HEK293 (cell line): ENCODE measurements around the gene EMP3.

ENCODE experiments used
- GLIS2 ChIP-seq: fragments of 450-650 bp; formaldehyde crosslinking; IDR thresholded peaks from 2 replicates; pipeline ENCODE4 v1.5.1; 2016; ENCODE audit warnings: missing biosample characterization, missing genetic modification characterization
- PBX3 ChIP-seq: sonication (generic); formaldehyde crosslinking; IDR thresholded peaks from 2 replicates; pipeline ENCODE4 v1.8.1; 2022; ENCODE audit warnings: mild to moderate bottlenecking, moderate library complexity, missing genetic modification reagents
- PRDM10 ChIP-seq: fragments of 450-650 bp; formaldehyde crosslinking; IDR thresholded peaks from 2 replicates; pipeline ENCODE4 v1.5.1; 2016; ENCODE audit warnings: missing biosample characterization, missing genetic modification characterization
- SP3 ChIP-seq: fragments of 450-650 bp; formaldehyde crosslinking; IDR thresholded peaks from 2 replicates; pipeline ENCODE4 v1.5.1; 2016; ENCODE audit warnings: missing biosample characterization, missing genetic modification characterization
- ZBTB11 ChIP-seq: fragments of 450-650 bp; formaldehyde crosslinking; conservative IDR thresholded peaks from 2 replicates; pipeline ENCODE4 v1.5.1; 2016; ENCODE audit warnings: low read depth, missing biosample characterization, missing genetic modification characterization
- ZBTB20 ChIP-seq: fragments of 450-650 bp; formaldehyde crosslinking; IDR thresholded peaks from 2 replicates; pipeline ENCODE4 v1.5.1; 2016; ENCODE audit warnings: missing biosample characterization, missing genetic modification characterization
- ZFHX2 ChIP-seq: fragments of 450-650 bp; formaldehyde crosslinking; conservative IDR thresholded peaks from 2 replicates; pipeline ENCODE4 v1.5.1; 2016; ENCODE audit warnings: missing biosample characterization, missing genetic modification characterization
- ZFP37 ChIP-seq: fragments of 450-650 bp; formaldehyde crosslinking; IDR thresholded peaks from 2 replicates; pipeline ENCODE4 v1.5.1; 2016; ENCODE audit warnings: missing biosample characterization, missing genetic modification characterization
- ZNF184 ChIP-seq: fragments of 450-650 bp; IDR thresholded peaks from 2 replicates; pipeline ENCODE4 v1.5.1; 2018; ENCODE audit warnings: missing biosample characterization, mild to moderate bottlenecking, missing genetic modification characterization
- ZNF211 ChIP-seq: fragments of 450-650 bp; formaldehyde crosslinking; IDR thresholded peaks from 2 replicates; pipeline ENCODE4 v1.5.1; 2016; ENCODE audit warnings: low read depth, missing biosample characterization, missing genetic modification characterization
- ZNF274 ChIP-seq, 2 experiments: fragments of 200-500 bp in 1 of 2; fragments of 450-650 bp in 1 of 2; sonication (Bioruptor generic) in 1 of 2; formaldehyde crosslinking in 1 of 2; IDR thresholded peaks; 2 replicates each; pipeline versions ENCODE4 v1.5.1 to v1.6.1; 2014 to 2016; ENCODE audit warnings: borderline replicate concordance in 1 of 2, inconsistent platforms in 1 of 2, low read length in 1 of 2, missing biosample characterization in 1 of 2, missing genetic modification characterization in 1 of 2
- ZNF311 ChIP-seq: fragments of 450-650 bp; formaldehyde crosslinking; IDR thresholded peaks from 2 replicates; pipeline ENCODE4 v1.5.1; 2017; ENCODE audit warnings: missing biosample characterization, missing genetic modification characterization, borderline replicate concordance
- ZNF350 ChIP-seq: fragments of 450-650 bp; formaldehyde crosslinking; IDR thresholded peaks from 2 replicates; pipeline ENCODE4 v1.5.0; 2017; ENCODE audit warnings: missing biosample characterization, mild to moderate bottlenecking, missing genetic modification characterization
- ZNF391 ChIP-seq: fragments of 450-650 bp; formaldehyde crosslinking; IDR thresholded peaks from 2 replicates; pipeline ENCODE4 v1.5.1; 2016; ENCODE audit warnings: low read depth, missing biosample characterization, missing genetic modification characterization, borderline replicate concordance
- ZNF426 ChIP-seq: fragments of 450-650 bp; formaldehyde crosslinking; IDR thresholded peaks from 2 replicates; pipeline ENCODE4 v1.5.1; 2017; ENCODE audit warnings: missing biosample characterization, missing genetic modification characterization, mild to moderate bottlenecking, inconsistent platforms, moderate library complexity
- ZNF48 ChIP-seq: fragments of 450-650 bp; formaldehyde crosslinking; IDR thresholded peaks from 2 replicates; pipeline ENCODE4 v1.5.1; 2016; ENCODE audit warnings: missing biosample characterization, missing genetic modification characterization
- ZNF488 ChIP-seq: fragments of 450-650 bp; formaldehyde crosslinking; IDR thresholded peaks from 2 replicates; pipeline ENCODE4 v1.5.1; 2016; ENCODE audit warnings: missing biosample characterization, missing genetic modification characterization
- ZNF514 ChIP-seq: fragments of 450-650 bp; formaldehyde crosslinking; IDR thresholded peaks from 2 replicates; pipeline ENCODE4 v1.5.1; 2016; ENCODE audit warnings: missing biosample characterization, missing genetic modification characterization
- ZNF549 ChIP-seq: fragments of 450-650 bp; IDR thresholded peaks from 2 replicates; pipeline ENCODE4 v1.5.1; 2018; ENCODE audit warnings: missing biosample characterization, missing genetic modification characterization, mild to moderate bottlenecking, inconsistent platforms, moderate library complexity
- ZNF600 ChIP-seq: fragments of 450-650 bp; formaldehyde crosslinking; IDR thresholded peaks from 2 replicates; pipeline ENCODE4 v1.5.1; 2016; ENCODE audit warnings: missing biosample characterization, missing genetic modification characterization
- ZNF610 ChIP-seq: fragments of 450-650 bp; formaldehyde crosslinking; IDR thresholded peaks from 2 replicates; pipeline ENCODE4 v1.5.1; 2016; ENCODE audit warnings: missing biosample characterization, missing genetic modification characterization, borderline replicate concordance
- ZNF629 ChIP-seq: fragments of 450-650 bp; formaldehyde crosslinking; IDR thresholded peaks from 2 replicates; pipeline ENCODE4 v1.5.1; 2017; ENCODE audit warnings: missing biosample characterization, missing genetic modification characterization
- ZNF654 ChIP-seq: fragments of 450-650 bp; formaldehyde crosslinking; IDR thresholded peaks from 2 replicates; pipeline ENCODE4 v1.5.1; 2016; ENCODE audit warnings: low read depth, missing biosample characterization, missing genetic modification characterization
- ZNF670 ChIP-seq: fragments of 450-650 bp; formaldehyde crosslinking; IDR thresholded peaks from 2 replicates; pipeline ENCODE4 v1.5.1; 2016; ENCODE audit warnings: missing biosample characterization, missing genetic modification characterization, low read depth
- ZNF692 ChIP-seq: fragments of 450-650 bp; formaldehyde crosslinking; IDR thresholded peaks from 2 replicates; pipeline ENCODE4 v1.5.1; 2016; ENCODE audit warnings: missing biosample characterization, missing genetic modification characterization
- ZNF701 ChIP-seq: fragments of 450-650 bp; formaldehyde crosslinking; IDR thresholded peaks from 2 replicates; pipeline ENCODE4 v1.5.1; 2016; ENCODE audit warnings: missing biosample characterization, missing genetic modification characterization
- ZNF785 ChIP-seq: fragments of 450-650 bp; formaldehyde crosslinking; IDR thresholded peaks from 2 replicates; pipeline ENCODE4 v1.5.1; 2016; ENCODE audit warnings: missing biosample characterization, missing genetic modification characterization
- ZSCAN30 ChIP-seq: fragments of 450-650 bp; IDR thresholded peaks from 2 replicates; pipeline ENCODE4 v1.5.1; 2018; ENCODE audit warnings: missing biosample characterization, mild to moderate bottlenecking, missing genetic modification characterization, moderate library complexity
- ZXDB ChIP-seq: fragments of 450-650 bp; formaldehyde crosslinking; IDR thresholded peaks from 2 replicates; pipeline ENCODE4 v1.5.1; 2016; ENCODE audit warnings: missing biosample characterization, missing genetic modification characterization

EMP3 gene

GRCh38 chr19:48290771-48291488, 34.4 kb upstream of the EMP3 start (continued):
- peak; percentile 14; the same call in 1 of the 2 replicates for TF ChIP-seq GLIS2
- 0 out of 2 replicates have a peak, but pooled peaks have one; percentile 22 for TF ChIP-seq ZBTB20 (tag by site-specific recombination)
- TF ChIP-seq ZNF48 (tag by site-specific recombination), result no peak
- peak; percentile 27; the same call in 1 of the 2 replicates for TF ChIP-seq ZBTB11 (tag by site-specific recombination)
- no peak for TF ChIP-seq ZNF670 (tag by site-specific recombination)
- 0 out of 2 replicates have a peak, but pooled peaks have one; percentile 9 for TF ChIP-seq PBX3 (CRISPR knock-in tag)
- TF ChIP-seq ZSCAN30 (tag by site-specific recombination), result 0 out of 2 replicates have a peak, but pooled peaks have one; percentile 83
- no peak for TF ChIP-seq ZFP37 (tag by site-specific recombination)
- TF ChIP-seq PRDM10, result peak; percentile 35; the same call in 1 of the 2 replicates
- TF ChIP-seq ZFHX2 (tag by site-specific recombination), result peak; percentile 42
- TF ChIP-seq ZXDB (tag by site-specific recombination), result no peak
- no peak for TF ChIP-seq ZNF701 (tag by site-specific recombination)
- TF ChIP-seq ZNF692 (tag by site-specific recombination), result peak; percentile 31; the same call in 1 of the 2 replicates
- no peak for TF ChIP-seq ZNF488 (tag by site-specific recombination)
- TF ChIP-seq ZNF211 (tag by site-specific recombination), result no peak
- TF ChIP-seq ZNF600 (tag by site-specific recombination), result peak; percentile 93
- TF ChIP-seq ZNF426 (tag by site-specific recombination), result no peak
- TF ChIP-seq ZNF350, result no peak
- TF ChIP-seq ZNF629 (tag by site-specific recombination), result 0 out of 2 replicates have a peak, but pooled peaks have one; percentile 13
- TF ChIP-seq ZNF391 (tag by site-specific recombination), result peak; percentile 6; the same call in 1 of the 2 replicates
- no peak for TF ChIP-seq ZNF274 (IDR thresholded peaks at IDR 0.05; ENCODE audit: low read length)
- TF ChIP-seq ZNF274 (tag by site-specific recombination; IDR thresholded peaks at IDR 0.05; ENCODE audit: borderline replicate concordance), result no peak
- peak; percentile 74 for TF ChIP-seq ZNF654 (tag by site-specific recombination)
- TF ChIP-seq ZNF610 (tag by site-specific recombination), result no peak
- no peak for TF ChIP-seq ZNF311
- no peak for TF ChIP-seq SP3 (tag by site-specific recombination)
- TF ChIP-seq ZNF514 (tag by site-specific recombination), result no peak
- TF ChIP-seq ZNF549 (tag by site-specific recombination), result no peak
- no peak for TF ChIP-seq ZNF184 (tag by site-specific recombination)
- TF ChIP-seq ZNF785 (tag by site-specific recombination), result no peak
